Measurements from ENCODE around the gene MAFB. TPM values are rescaled to one million over a fixed set of nuclear protein-coding genes. Genes with fewer than 3 reads are reported as not detected.
"Not testable (repeated sequence)": the region's sequence is repeated elsewhere in the genome, so short reads cannot be mapped to it uniquely, and the experiment has no call there.

Gene MAFB
- 100 to 1,000 TPM; 115 to 128 (median 128) TPM for polyA plus RNA-seq (ENCODE audit: insufficient read length in 3 of 3)

DNA sequence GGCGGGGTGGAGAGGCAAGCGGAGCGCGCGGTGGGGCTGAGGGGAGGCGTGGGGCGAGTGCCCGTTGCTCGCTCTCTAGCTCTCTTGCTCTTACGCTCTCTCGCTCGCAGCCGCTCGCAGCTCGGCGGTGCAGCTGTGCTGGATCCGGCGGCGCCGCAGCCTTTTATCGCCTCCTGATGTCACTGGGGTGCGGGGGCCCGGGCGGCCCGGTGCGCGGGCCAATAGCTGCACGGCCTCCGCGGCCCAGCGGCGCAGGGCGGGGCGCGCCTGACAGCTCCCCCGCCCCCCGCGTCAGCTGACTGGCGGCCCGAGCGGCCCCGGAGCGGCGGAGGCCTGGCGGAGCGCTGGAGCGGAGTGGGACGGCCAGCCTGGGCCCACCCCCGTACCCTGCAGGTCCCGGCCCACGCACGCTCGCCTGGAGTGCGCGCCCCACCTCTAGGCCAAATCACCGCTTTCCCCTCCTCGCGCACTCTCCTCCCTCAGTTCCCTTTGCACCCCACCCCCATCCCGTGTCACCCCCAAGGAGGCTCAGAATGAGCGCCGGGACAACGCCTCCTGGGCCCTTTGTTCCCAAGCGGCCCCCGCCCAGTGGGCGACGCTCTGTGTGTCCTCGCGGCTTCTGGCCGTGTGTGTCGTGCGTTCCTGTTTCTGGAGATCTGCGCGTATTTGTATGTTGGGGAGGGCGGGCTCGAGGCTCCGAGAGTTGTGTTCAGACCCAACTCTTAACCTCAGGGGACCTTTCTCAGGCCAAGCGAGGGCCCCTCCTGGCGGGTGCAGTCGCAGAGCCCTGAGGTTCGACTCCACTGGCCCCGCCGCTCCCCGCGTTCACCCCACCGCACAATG, at the start of gene MAFB:
Gene MAFB (minus strand): TSS at position 137 of the 843 bp plus-strand sequence. CDS start 386 bp downstream, outside the sequence.
- peak in 2 of 3 donors; percentile 82 to 84 for DNase-seq (ENCODE audit: low read depth in 3 of 3, low spot score in 2 of 3)

DNA sequence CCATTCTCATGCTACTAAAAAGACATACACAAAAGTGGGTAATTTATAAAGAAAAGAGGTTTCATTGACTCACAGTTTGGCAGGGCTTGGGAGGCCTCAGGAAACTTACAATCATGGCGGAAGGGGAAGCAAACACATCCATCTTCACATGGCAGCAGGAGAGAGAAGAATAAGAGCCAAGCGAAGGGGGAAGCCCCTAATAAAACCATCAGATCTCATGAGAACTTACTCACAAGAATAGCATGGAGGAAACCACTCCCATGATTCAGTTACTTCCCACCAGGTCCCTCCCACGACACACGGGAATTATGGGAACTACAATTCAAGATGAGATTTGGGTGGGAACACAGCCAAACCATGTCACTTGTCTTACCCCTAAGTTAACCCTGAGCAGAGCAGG, 47.4 kb upstream of the MAFB start:
- not testable (repeated sequence) for DNase-seq (ENCODE audit: low read depth in 3 of 3, low spot score in 2 of 3)

GRCh38 chr20:40728996-40729395, 40.0 kb upstream of the MAFB start:
- DNase-seq (ENCODE audit: low read depth in 3 of 3, low spot score in 2 of 3), result no peak

GRCh38 chr20:40728470-40728869, 39.4 kb upstream of the MAFB start:
- DNase-seq (ENCODE audit: low read depth in 3 of 3, low spot score in 2 of 3), result no peak

DNA sequence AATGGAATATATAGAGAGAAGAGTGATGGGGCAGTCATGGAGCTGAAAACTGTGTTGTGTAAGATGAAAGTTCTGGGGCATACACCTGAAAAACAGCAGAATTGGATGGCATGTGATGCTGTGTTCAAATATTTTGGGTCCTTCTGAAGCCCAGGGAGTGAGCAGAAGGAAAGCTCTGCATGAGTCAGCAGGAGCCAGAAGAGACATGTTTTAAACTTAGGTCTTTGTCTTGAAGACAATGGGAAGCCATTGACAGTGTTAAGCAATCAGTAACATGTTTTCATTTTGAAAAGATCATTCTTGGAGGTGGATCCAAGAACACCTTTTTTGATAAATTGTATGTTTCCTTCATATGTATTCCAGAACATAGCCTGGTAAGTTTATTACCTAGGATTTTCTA, 38.9 kb upstream of the MAFB start:
- DNase-seq (ENCODE audit: low read depth in 3 of 3, low spot score in 2 of 3), result no peak

- DNase-seq (ENCODE audit: low read depth in 3 of 3, low spot score in 2 of 3), result no peak
These were observed 37.7 kb upstream of the MAFB start for GRCh38 chr20:40726776-40727175.

DNA sequence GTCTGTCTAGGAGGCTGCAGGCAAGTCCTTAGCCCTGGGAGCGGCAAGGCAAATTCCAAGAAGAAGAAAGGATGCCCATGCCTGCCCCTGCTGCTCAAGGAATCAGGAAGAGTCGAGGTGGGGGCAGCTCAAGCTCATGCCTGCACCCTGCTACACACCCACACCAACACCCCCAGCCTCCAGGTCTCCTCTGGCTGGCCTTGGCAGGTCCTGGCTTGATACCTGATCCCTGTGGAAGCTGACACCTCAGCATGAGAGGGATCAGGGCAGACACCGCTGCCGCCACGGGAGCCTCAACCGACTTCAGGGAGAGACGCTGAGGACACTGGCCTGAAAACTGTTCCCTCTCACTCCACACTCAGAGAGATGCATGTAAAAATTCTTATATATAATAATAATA, 35.5 kb upstream of the MAFB start:
- no peak for DNase-seq (ENCODE audit: low read depth in 3 of 3, low spot score in 2 of 3)

- DNase-seq (ENCODE audit: low read depth in 3 of 3, low spot score in 2 of 3), result no peak
These were observed 31.8 kb upstream of the MAFB start for GRCh38 chr20:40720826-40721225.

DNA sequence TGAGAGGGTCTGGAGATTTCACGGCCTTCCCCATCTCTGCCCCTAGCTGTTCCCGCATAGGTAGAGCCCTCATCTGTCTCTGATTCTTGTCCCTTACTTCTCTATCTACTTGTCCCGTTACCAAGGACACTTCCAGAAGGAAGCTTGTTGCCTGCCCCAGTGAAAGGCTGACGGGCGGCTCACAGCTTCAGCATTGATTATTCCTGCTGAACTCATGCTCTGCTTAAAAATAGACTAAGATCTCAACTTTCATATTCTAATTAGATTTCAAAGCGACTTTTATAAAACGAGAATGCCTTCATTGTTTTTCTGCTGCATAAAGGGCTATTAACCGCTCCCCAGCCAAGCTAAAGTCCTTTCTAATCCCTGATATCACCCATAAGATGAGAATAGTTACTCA, 31.1 kb upstream of the MAFB start:
- no peak for DNase-seq (ENCODE audit: low read depth in 3 of 3, low spot score in 2 of 3)

DNA sequence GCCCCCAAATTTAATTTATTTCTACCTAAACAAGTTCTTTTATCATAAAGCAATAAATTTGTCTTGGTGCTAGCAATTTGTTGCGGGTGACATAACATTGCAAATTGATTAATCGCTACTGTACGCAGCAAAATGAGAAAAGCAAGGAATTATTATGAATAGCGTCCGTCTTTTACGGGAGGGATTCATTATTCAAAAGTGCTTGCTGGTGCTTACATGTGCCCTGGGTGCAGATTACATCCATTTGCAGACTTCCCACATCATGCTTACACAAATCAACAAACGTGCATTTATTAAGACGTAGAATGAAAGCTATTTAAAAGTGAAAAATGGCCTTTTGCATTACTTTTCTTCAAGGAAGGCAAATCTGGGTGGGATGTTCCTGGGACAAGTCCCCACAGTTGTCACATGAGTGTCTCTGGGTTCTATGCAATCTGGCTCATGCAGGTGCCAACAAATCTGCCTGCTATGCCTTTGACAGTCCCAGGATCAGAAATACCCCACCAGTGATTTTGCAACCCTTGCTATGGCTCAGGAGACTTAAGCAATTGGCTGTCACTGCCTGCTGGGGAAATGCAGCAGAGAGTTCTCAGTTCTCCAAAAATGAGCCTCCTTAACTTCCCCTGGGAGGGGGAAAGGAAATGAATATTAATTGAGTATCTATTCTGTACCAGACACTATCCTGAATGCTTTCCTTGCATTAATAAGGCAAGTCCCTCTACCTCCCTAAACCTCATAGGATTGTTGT, 30.1 kb upstream of the MAFB start:
- DNase-seq (ENCODE audit: low read depth in 3 of 3, low spot score in 2 of 3), result no peak

DNA sequence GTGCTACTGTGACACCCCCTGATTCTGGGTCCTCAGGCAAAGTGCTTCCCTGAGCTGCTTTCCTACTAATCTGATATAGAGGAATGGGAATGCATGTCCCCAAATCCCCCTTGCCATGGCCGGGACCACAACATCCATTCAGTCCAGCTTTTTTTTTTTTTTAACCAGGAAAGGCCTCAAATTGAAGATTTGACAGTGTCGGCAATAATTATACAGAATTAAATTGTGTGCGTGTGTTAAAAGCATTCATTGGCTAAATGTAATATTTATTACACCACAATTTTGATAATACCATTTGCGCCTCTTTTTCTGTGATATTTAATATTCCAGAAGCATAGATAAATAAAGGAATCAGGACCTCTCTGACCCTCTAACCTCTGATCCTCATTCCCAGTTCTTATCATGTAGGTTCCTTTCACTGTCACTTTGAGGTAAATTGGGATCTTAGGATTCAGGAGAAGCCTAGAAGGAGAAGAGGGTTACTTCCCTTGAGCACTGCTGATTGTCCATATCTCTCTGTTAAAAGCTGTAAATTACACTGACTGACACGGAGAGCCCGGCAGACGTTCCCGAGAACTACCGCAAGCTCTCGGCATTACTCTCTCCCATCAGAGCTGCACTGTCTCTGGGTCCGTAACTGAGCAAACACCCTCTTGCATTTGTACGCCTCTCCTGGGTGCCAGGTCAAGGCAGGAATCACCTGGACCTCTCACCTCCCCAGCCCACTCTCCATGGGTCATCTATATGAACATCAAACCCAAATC, 29.4 kb upstream of the MAFB start:
- DNase-seq (ENCODE audit: low read depth in 3 of 3, low spot score in 2 of 3), result no peak

- DNase-seq (ENCODE audit: low read depth in 3 of 3, low spot score in 2 of 3), result no peak
These were observed 28.4 kb upstream of the MAFB start for GRCh38 chr20:40717343-40717865.

DNA sequence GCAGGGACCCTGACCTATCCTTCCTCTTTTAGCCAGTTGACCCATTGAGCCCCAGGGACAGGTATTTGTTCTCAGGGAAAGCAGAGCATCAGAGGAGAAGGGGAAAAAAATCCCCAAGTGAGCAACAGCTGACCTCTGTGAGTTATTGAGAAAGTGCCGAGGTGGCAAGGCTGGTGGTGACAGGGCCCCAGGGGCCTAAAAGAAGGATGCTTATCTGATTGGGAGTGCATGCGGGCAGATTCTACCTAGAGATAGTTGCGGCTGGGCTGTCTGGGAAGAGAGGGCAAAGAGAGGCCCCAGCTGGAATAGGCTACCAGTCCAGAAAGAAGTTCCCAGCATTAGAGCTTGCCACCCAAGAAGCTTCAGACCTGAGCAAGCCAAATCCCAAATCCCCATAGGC, 26.5 kb upstream of the MAFB start:
- no peak for DNase-seq (ENCODE audit: low read depth in 3 of 3, low spot score in 2 of 3)

DNA sequence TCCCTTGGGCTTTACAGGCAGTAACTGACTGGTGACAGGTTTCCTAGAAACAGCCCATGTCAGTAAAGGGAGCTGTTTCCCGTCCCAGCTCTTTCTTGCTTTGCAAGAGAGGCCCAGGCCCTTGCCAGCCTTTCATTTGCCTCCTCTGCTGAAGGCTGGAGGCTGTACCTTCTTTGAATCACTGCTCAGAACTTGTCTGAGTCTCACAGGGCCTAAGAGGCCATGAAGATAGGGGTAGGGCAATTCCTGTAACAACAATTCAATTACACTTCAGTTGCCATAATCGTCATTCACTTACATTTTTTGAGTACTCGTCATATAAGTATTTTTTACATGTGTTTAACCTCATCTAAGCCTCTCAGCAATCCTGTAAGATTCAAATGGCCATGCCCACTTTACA, 25.9 kb upstream of the MAFB start:
- no peak for DNase-seq (ENCODE audit: low read depth in 3 of 3, low spot score in 2 of 3)

GRCh38 chr20:40714109-40714508, 25.1 kb upstream of the MAFB start:
- no peak for DNase-seq (ENCODE audit: low read depth in 3 of 3, low spot score in 2 of 3)

DNA sequence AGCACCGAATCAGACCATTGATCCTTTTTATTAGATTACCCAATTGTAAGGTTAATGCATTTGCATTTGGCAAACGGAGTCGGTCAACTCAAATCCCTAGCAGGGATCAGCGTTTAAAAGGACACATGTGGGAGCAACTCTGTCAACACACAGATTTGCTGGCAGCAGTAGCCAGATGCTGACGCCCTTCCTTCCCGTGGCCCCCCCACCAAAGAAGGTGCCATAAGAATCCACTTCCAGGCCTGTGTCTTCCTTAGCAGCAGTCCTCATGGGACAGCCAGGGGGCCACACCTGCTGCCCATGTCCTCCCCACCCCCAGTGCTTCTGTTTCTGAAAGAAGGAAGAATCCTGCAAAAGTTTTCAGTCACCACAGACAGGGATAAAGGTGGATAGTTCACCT, 24.5 kb upstream of the MAFB start:
- DNase-seq (ENCODE audit: low read depth in 3 of 3, low spot score in 2 of 3), result no peak

GRCh38 chr20:40711079-40711478, 22.0 kb upstream of the MAFB start:
- DNase-seq (ENCODE audit: low read depth in 3 of 3, low spot score in 2 of 3), result no peak

DNA sequence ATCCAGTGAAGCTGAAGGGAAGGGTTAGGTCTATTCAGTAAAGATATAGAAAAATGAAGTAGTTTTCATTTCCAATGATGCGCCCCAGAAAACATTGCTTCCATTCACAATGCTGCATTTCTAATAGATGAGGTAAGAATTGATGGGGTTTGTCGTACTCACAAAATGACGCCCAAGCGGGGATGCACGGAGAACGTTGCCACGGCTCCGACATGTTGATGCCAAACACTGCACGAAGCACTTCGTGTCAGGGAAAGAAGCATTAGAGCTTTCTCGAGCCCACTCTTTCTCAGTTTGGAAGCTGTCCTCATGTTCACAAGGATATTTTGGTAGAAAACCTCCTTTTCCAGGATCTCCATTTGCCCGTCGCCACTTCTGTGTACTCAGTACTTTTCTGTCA, 21.6 kb upstream of the MAFB start:
- no peak for DNase-seq (ENCODE audit: low read depth in 3 of 3, low spot score in 2 of 3)

DNA sequence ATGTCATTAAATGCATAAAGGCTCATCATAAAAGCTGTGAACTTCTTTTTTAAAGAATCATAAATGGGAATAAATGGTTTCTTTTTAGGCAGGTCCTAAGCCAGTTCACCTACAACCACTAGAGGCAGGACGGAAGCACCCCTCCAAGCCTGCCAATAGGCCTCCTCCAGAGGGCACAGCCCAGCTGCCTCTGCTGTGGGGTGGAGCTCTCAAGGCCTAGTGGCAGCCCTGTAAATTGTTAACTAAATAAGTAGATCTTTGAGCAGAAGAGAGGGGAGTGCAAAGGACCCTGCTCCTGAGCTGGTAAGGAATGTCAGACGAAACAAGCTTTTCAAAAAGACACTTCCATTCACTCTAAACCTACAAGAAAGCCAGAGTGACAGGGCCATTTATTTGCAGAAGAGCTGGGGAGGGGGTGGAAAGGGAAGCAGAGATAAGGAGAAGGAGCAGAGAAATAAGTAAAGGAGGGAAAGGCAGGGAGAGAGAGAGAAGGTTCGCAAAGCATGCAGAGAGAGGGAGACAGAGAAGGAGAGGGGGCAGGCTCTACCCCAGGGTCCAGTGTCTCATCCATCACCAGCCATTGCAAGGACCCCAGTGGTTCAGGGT, 18.0 kb upstream of the MAFB start:
- no peak for DNase-seq (ENCODE audit: low read depth in 3 of 3, low spot score in 2 of 3)

DNA sequence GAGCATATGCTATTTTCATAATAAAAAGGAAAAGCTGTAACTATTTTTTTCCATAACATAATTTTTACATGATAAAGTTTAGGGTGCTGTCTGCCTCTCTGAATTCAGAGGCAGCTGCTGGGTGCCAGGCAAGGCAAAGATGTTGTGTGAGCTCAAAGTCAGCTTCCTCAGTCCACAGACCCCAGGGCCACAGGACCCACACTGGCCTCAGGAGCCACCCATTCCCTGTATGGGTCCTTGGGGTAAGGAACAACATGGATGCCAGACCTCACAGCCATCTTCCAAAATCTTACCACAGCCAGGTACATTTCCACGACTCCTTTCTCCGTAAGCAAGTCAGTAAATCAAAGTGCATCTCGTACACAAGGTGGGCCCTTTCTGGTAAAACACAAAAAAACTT, 16.4 kb upstream of the MAFB start:
- no peak for DNase-seq (ENCODE audit: low read depth in 3 of 3, low spot score in 2 of 3)

DNA sequence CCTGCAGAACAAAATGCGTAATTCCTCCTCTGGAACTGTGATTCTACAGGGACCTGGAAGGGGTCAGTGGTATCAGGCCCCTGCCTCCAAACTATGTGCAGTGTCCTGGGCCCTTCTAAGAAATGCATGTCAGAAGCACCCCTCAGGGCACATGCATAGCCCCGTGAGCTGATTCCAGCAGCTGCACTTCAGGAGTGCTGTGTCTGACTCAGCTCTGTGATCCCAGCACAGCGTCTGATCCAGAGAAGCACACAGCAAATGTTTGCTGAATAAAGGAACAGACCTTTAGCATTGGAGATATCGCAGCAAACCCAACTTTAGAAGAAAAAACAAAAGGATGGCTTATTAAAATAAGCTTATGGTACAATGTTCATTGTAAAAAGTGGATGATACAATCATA, 15.8 kb upstream of the MAFB start:
- no peak for DNase-seq (ENCODE audit: low read depth in 3 of 3, low spot score in 2 of 3)
